Astrocyte of the cerebellum (primary cell): ENCODE results near the gene TRPM5.

Experiments
- DNase-seq: peaks from one replicate; pipeline ENCODE4 v3.0.0-alpha.2; 2011; ENCODE audit warnings: low read depth
- H3K4me3 ChIP-seq: 2 replicates; pipeline ENCODE4 v1.5.1; 2011; ENCODE audit warnings: mild to moderate bottlenecking, low read depth, low read length, moderate library complexity
- in situ Hi-C: cut with HindIII; loops from 2 replicates; pipeline ENCODE4 v1.10.0; 2017; ENCODE audit warnings: low sequenced_read_pairs
- TF ChIP-seq, protein P1 (sequence below): IDR thresholded peaks from 2 replicates; pipeline ENCODE4 v1.5.1; 2012; ENCODE audit warnings: low read length, low read depth, moderate library complexity, mild to moderate bottlenecking; ENCODE audit errors: missing control alignments

Gene TRPM5

GRCh38 chr11:2460540-2461252, 16.4 kb upstream of the TRPM5 start:
- in situ Hi-C loops: no loop called here
- no peak for DNase-seq
- TF ChIP-seq, protein P1, sequence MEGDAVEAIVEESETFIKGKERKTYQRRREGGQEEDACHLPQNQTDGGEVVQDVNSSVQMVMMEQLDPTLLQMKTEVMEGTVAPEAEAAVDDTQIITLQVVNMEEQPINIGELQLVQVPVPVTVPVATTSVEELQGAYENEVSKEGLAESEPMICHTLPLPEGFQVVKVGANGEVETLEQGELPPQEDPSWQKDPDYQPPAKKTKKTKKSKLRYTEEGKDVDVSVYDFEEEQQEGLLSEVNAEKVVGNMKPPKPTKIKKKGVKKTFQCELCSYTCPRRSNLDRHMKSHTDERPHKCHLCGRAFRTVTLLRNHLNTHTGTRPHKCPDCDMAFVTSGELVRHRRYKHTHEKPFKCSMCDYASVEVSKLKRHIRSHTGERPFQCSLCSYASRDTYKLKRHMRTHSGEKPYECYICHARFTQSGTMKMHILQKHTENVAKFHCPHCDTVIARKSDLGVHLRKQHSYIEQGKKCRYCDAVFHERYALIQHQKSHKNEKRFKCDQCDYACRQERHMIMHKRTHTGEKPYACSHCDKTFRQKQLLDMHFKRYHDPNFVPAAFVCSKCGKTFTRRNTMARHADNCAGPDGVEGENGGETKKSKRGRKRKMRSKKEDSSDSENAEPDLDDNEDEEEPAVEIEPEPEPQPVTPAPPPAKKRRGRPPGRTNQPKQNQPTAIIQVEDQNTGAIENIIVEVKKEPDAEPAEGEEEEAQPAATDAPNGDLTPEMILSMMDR: no peak
- H3K4me3 ChIP-seq: no peak overlapping the region

- H3K4me3 ChIP-seq: no peak overlapping the region
- in situ Hi-C loops: no loop called here
- TF ChIP-seq, protein P1: no peak
- DNase-seq: no peak
These were observed 15.7 kb upstream of the TRPM5 start for GRCh38 chr11:2459796-2460531.

- H3K4me3 ChIP-seq: no peak overlapping the region
- TF ChIP-seq, protein P1: no peak
- in situ Hi-C loops: no loop called here
- DNase-seq: no peak
These were observed 14.9 kb upstream of the TRPM5 start for GRCh38 chr11:2459016-2459725.

DNA sequence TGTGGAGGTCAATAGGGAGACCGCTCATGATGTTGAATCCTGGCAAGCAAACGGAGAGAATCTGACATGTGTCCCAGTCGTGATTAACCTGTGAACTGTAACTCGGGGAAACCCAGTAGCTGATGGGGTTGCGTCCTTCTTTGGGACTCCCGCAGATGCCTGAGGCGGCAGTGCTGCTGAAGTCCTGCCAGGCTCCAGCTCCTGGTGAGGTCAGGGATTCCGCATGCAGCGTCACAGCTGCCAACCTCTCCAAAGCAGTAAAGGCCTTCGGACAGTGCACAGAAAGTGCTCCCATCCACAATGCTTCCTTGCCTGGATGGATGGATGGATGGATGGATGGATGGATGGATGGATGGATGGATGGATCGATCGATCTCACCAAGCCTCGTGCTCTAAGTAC, 14.0 kb upstream of the TRPM5 start:
- in situ Hi-C loops: no loop called here
- no peak overlapping the region for H3K4me3 ChIP-seq
- TF ChIP-seq, protein P1: no peak
- DNase-seq: no peak

DNA sequence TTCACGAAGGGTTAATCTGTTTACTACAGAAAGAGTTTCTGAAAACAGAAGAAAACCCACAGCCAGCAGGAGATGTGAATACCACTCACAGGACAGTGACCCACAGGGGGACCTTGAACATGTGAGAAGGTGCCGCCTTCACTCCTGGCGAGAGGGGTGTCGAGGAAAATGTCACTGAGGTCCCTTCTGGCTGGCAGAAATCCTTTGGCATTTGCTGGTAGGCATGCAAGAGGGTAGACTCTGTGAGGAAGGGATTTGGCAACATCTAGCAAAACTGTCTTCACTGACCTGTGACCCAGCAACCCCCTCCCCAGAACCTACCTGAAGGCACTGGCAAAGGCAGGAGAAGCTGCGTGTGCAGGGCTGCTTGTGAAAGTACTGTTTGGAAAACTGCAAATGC, 9.1 kb upstream of the TRPM5 start:
- no peak for DNase-seq
- no peak overlapping the region for H3K4me3 ChIP-seq
- in situ Hi-C loops: no loop called here
- TF ChIP-seq, protein P1: no peak

DNA sequence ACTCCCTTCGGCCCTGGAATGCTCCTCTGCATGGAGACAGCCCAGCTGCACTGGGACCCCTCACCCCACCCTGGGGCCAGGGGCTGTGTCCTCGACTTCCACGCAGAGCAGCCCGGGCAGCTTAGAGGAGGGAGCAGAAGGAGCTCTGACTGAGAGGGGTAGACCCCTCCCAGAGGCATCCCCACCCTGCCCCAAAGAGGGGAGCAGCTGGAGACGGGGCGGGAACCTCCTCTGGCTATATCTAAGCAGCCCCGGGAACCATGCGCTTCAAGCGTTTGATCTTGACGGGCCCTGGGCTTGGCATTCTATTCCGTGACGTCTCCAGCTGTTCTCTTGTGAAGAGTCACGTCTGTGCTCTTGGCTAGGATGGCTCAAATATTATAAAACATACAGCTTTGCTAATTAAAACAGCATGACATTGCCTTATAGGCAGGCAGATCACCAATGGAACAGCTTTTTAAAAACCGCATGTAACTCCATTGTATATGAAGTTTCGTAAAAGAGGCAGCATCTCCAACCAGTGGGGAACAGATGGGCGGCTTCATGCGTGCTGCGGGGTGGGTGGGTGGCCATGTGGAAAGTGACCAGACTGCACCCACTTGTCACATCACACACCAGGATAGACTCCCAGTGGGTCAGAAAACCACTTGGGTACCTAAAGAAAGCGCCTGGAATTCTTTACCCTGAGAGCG, 8.2 kb upstream of the TRPM5 start:
- in situ Hi-C loops: no loop called here
- no peak for DNase-seq
- H3K4me3 ChIP-seq: no peak overlapping the region
- TF ChIP-seq, protein P1: no peak
